Neutrophil (primary cell): ENCODE measurements around the gene TUBB4A.

Experiments used
- H3K27ac ChIP-seq: fragments of 200-600 bp; sonication (generic); 2 replicates; pipeline ENCODE4 v1.5.1; 2016; ENCODE audit warnings: mild to moderate bottlenecking, moderate library complexity
- H3K27me3 ChIP-seq: fragments of 200-600 bp; sonication (generic); 2 replicates; pipeline ENCODE4 v1.6.0; 2016; ENCODE audit warnings: mild to moderate bottlenecking
- H3K36me3 ChIP-seq: fragments of 200-600 bp; sonication (generic); 2 replicates; pipeline ENCODE4 v1.5.1; 2017
- H3K4me1 ChIP-seq, 2 experiments: fragments of 200-600 bp in 1 of 2; sonication (generic) in 1 of 2; 1 replicate in 1 of 2; 2 replicates in 1 of 2; pipeline versions ENCODE4 v1.5.1 to v1.6.1; 2013 to 2016; ENCODE audit warnings: low read depth in 1 of 2, low read length in 1 of 2, mild to moderate bottlenecking in 1 of 2, moderate library complexity in 1 of 2; ENCODE audit not compliant: control insufficient read depth in 1 of 2, insufficient read depth in 1 of 2
- H3K4me3 ChIP-seq, 2 experiments: fragments of 200-600 bp in 1 of 2; sonication (generic) in 1 of 2; 1 replicate in 1 of 2; 2 replicates in 1 of 2; pipeline ENCODE4 v1.5.1; 2013 to 2016; ENCODE audit warnings: low read depth in 1 of 2, low read length in 1 of 2, mild to moderate bottlenecking in 1 of 2, moderate library complexity in 1 of 2
- H3K9me3 ChIP-seq: fragments of 200-600 bp; sonication (generic); 2 replicates; pipeline ENCODE4 v1.5.1; 2016
- TF ChIP-seq, protein P1 (sequence below): fragments of 200-600 bp; sonication (generic); IDR thresholded peaks from 2 replicates; pipeline ENCODE4 v1.5.1; 2016; ENCODE audit warnings: antibody characterized with exemption

TUBB4A gene

GRCh38 chr19:6452899-6453298 lies 49.2 kb downstream of the TUBB4A start:
- Histone ChIP-seq H3K9me3 (no peaks in the 10 kb centered on the region), H3K36me3 (no peaks in the 10 kb centered on the region), H3K27ac (no peak overlapping the region), H3K27me3 (peaks cover 16% of the 10 kb centered on the region), H3K4me3 (no peak overlapping the region), H3K4me1 (no peaks in the 10 kb centered on the region)
- TF ChIP-seq, protein P1, sequence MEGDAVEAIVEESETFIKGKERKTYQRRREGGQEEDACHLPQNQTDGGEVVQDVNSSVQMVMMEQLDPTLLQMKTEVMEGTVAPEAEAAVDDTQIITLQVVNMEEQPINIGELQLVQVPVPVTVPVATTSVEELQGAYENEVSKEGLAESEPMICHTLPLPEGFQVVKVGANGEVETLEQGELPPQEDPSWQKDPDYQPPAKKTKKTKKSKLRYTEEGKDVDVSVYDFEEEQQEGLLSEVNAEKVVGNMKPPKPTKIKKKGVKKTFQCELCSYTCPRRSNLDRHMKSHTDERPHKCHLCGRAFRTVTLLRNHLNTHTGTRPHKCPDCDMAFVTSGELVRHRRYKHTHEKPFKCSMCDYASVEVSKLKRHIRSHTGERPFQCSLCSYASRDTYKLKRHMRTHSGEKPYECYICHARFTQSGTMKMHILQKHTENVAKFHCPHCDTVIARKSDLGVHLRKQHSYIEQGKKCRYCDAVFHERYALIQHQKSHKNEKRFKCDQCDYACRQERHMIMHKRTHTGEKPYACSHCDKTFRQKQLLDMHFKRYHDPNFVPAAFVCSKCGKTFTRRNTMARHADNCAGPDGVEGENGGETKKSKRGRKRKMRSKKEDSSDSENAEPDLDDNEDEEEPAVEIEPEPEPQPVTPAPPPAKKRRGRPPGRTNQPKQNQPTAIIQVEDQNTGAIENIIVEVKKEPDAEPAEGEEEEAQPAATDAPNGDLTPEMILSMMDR, result no peak

DNA sequence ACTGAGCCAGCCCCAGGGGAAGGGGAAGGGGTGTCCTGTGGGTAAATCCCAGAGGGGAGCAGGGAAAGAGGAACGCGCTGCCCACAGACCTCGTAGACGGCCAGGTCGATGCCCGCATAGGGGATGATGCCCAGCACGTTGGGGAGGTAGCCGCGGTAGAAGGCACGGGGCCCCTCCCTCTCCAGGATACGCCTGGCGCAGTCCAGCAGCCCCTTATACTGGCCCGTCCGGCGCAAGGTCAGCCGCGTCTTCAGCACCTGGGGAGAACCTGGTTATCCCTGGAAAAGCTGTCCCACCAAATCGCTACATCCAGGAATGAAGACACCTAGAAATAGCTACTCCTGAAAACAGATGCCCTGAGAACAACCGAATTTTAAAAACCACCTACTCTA lies 49.9 kb downstream of the TUBB4A start:
- Histone ChIP-seq H3K27ac (no peak overlapping the region), H3K4me3 (no peak overlapping the region), H3K27me3 (peaks cover 9% of the 10 kb centered on the region), H3K9me3 (no peaks in the 10 kb centered on the region), H3K4me1 (no peaks in the 10 kb centered on the region), H3K36me3 (no peaks in the 10 kb centered on the region)
- TF ChIP-seq, protein P1, result no peak

DNA sequence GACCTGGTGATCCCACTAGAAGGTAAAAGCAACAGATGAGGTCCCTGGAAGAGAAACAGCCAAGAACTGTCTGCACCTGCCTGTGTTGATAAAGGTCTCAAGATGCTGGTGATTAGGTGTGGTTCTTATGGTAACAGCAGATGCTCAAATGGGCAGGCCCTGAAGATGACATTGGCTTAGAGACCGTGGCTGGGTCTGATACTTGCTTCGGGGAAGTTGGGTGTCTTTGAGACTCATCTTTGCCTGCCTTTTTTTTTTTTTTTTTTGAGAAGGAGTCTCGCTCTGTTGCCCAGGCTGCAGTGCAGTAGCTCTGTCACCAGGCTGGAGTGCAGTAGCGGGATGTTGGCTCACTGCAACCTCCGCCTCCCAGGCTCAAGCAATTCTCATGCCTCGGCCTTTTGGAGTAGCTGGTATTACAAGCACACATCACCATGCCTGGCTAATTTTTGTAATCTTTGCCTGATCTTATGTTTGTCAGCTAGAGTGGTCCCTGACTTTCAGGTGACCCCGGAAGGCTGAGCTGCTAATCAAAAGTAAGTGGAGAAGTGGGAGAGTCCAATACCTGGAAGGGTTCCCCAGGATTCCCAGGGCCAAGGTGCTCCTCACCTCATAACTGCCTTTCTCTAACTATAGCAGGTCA lies 50.4 kb downstream of the TUBB4A start:
- H3K4me3 ChIP-seq, result no peak overlapping the region
- TF ChIP-seq, protein P1, result no peak

DNA sequence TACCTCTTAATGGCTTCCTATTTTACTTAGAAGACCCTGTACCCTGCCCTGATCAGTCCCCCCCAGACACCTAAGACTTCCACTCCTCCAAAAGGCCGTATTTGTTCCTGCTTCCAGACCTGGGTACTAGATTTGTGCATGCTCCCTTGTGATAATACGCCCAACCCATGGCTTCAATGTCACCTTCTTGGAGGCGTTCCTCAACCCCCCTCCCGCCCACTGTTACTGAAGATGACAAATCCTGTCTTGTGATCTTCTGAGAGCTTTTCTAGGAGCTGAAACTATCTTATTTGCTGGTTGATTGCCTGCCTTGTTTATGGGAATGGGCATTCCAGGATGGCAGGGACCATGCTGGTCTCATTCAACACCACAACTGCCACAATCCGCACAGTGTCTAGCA lies 51.9 kb downstream of the TUBB4A start:
- Histone ChIP-seq H3K27me3 (no peaks in the 10 kb centered on the region), H3K36me3 (no peaks in the 10 kb centered on the region), H3K27ac (no peak overlapping the region), H3K4me3 (no peak overlapping the region), H3K4me1 (no peaks in the 10 kb centered on the region), H3K9me3 (no peaks in the 10 kb centered on the region)
- TF ChIP-seq, protein P1, result no peak

More for the DNA sequence above, 50.4 kb downstream of the TUBB4A start:
- H3K9me3 ChIP-seq, result no peaks in the 10 kb centered on the region
- no peaks in the 10 kb centered on the region for H3K36me3 ChIP-seq
- peaks cover 5% of the 10 kb centered on the region for H3K27me3 ChIP-seq
- no peaks in the 10 kb centered on the region for H3K4me1 ChIP-seq
- no peak overlapping the region for H3K27ac ChIP-seq

GRCh38 chr19:6448045-6448444 lies 54.1 kb downstream of the TUBB4A start:
- H3K4me1 ChIP-seq, result no peaks in the 10 kb centered on the region
- no peaks in the 10 kb centered on the region for H3K9me3 ChIP-seq
- no peak overlapping the region for H3K27ac ChIP-seq
- no peak overlapping the region for H3K4me3 ChIP-seq
- TF ChIP-seq, protein P1, result no peak
- no peaks in the 10 kb centered on the region for H3K36me3 ChIP-seq
- H3K27me3 ChIP-seq, result no peaks in the 10 kb centered on the region
